Embryonic facial prominence (tissue), 1 donor: ENCODE measurements around the gene SLC27A3.

ENCODE experiments used
- DNase-seq: peaks from one replicate; pipeline ENCODE4 v3.0.0-alpha.2; 2016; ENCODE audit errors: extremely low spot score

SLC27A3 gene

GRCh38 chr1:153798468-153798780 lies 23.2 kb downstream of the SLC27A3 start:
- no peak for DNase-seq

GRCh38 chr1:153799016-153799415 lies 23.8 kb downstream of the SLC27A3 start:
- no peak for DNase-seq

GRCh38 chr1:153799566-153800465 lies 24.6 kb downstream of the SLC27A3 start:
- DNase-seq: no peak

- DNase-seq: no peak
These were observed 25.3 kb downstream of the SLC27A3 start for GRCh38 chr1:153800516-153800915.

GRCh38 chr1:153801028-153801625 lies 25.9 kb downstream of the SLC27A3 start:
- no peak for DNase-seq

- no peak for DNase-seq
These were observed 26.8 kb downstream of the SLC27A3 start for GRCh38 chr1:153801786-153802697.

- DNase-seq: no peak
These were observed 28.4 kb downstream of the SLC27A3 start for GRCh38 chr1:153803470-153804056.

GRCh38 chr1:153804112-153804511 lies 28.9 kb downstream of the SLC27A3 start:
- DNase-seq: no peak

GRCh38 chr1:153805042-153805745 lies 30.0 kb downstream of the SLC27A3 start:
- DNase-seq: no peak

- no peak for DNase-seq
These were observed 30.9 kb downstream of the SLC27A3 start for GRCh38 chr1:153805886-153806719.

GRCh38 chr1:153816283-153816889 lies 41.2 kb downstream of the SLC27A3 start:
- no peak for DNase-seq

- DNase-seq: no peak
These were observed 43.7 kb downstream of the SLC27A3 start for GRCh38 chr1:153818876-153819275.

GRCh38 chr1:153827168-153827964 lies 52.2 kb downstream of the SLC27A3 start:
- DNase-seq: no peak
